T-helper 1 cell treated with Interleukin-12 subunit alpha and Interleukin-12 subunit beta and Interleukin-4 antibody, amounts not matched to agents 30 ng/mL and 1 ng/mL, for 36 hours (primary cell): ENCODE data around the gene STS. TPM values are rescaled to one million over a fixed set of nuclear protein-coding genes. Genes with fewer than 3 reads are reported as not detected.
"Not testable (repeated sequence)": the region's sequence is repeated elsewhere in the genome, so short reads cannot be mapped to it uniquely, and the experiment has no call there.

ENCODE experiments used
- intact Hi-C: fragments of 100-400 bp; cut with micrococcal nuclease; formaldehyde crosslinking; loops from one replicate; pipeline ENCODE4 v1.15.1; 2024
- total RNA-seq: library from RNA; stranded (reverse); gene quantifications from 2 replicates; pipeline ENCODE4 v1.2.3, GENCODE V29; 2022

Gene STS
- total RNA-seq, 1 donor from 2014 or later = 2.0 TPM

DNA sequence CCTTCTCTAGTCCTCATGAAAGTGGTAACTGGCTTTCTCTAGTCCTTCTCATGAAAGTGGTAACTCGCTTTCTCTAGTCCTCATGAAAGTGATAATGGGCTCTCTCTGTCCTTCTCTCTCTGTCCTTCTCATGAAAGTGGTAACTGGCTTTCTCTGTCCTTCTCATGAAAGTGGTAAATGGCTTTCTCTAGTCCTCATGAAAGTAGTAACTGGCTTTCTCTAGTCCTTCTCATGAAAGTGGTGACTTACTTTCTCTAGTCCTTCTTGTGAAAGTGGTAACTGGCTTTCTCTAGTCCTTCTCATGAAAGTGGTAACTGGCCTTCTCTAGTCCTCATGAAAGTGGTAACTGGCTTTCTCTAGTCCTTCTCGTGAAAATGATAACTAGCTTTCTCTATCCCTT lies 31.3 kb downstream of the STS start:
- intact Hi-C loops = not testable (repeated sequence)

DNA sequence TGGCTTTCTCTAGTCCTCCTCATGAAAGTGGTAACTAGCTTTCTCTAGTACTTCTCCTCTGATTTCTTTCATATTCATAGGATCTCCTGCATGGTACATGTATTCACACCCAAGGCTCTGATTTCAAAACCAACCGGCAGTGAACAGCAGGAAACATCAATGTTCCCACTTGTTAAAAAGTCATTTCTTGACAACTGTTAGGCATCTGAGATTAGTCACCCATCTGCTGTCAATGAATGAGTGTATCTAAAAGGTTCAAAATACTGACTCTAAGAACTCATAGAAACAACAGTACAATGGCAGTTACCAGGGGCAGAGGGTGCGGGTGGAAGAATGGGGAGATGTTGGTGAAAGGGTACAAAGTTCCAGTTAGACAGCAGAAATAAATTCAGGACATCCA lies 31.9 kb downstream of the STS start:
- intact Hi-C loops = no loop called here

DNA sequence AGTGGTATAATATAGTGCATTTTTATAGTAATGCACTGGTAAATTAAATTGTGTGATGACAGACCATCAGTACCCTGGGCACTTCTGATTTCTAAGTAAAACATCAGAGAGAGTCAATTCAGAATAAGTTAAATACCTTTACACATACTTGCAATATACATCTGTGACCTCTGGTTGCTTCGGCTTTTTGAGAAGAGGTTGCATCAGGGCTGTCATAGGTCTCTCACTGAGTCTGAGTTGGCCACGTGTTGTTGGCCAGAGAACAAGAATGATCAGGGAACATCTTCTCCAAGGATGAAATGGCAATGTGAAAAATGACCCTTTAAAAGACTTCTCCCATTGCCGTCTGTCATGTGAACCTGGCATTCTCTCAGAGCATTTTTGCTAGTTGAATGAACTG lies 37.3 kb downstream of the STS start:
- intact Hi-C loops = no loop called here

DNA sequence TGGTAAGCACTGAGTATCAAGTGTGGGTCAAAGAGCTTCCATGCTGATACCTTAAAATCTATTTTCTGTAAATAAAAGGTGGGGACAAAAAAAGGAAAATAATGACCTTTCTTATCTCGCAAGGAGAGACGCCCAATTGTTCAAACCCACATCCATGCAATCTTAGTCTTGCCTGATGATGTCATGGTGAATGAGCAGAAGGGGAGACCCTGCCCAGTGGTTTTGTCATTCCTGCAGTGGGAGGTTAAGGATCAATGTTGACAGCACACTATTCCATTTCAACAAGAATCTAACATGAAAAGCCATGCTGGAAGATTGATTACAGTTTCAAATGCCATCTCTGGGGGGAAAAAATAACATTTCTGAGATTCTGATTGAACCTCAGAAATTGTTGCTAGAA lies 41.2 kb downstream of the STS start:
- intact Hi-C loops = no loop called here

DNA sequence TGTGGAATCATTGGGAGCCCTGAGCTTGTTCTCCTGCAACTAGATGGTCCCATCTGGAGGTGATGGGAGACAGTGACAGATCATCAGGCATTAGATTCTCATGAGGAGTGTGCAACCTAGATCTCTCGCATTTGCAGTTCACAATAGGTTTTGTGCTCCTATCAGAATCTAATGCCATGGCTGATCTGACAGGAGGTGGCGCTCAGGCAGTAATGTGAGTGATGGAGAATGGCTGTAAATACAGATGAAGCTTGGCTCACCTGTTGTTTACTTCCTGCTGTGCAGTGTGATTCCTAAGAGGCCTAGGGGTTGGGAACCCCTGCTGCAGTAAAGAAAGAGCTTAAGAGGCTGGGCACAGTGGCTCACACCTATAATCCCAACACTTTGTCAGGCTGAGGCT lies 42.6 kb downstream of the STS start:
- intact Hi-C loops = no loop called here

DNA sequence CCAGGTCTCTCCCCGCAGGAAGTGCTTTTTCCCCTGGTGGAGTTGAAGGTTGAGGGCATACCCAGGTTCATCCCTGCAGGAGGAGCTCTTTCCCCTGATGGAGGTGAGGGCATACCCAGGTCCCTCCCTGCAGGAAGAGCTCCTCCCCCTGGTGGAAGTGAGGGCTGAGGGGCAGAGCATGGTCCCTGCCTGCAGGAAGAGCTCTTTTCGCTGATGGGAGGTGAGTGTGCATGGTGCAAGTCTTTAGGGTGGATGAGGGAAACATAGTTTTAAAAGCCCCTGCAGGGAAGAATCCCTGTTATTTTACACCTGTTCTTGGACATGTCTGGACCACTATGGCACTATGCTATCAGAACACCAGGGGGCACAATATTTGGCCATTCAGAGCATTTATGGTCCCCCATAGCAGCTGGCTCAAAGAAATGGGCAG lies 44.2 kb downstream of the STS start:
- intact Hi-C loops = no loop called here

DNA sequence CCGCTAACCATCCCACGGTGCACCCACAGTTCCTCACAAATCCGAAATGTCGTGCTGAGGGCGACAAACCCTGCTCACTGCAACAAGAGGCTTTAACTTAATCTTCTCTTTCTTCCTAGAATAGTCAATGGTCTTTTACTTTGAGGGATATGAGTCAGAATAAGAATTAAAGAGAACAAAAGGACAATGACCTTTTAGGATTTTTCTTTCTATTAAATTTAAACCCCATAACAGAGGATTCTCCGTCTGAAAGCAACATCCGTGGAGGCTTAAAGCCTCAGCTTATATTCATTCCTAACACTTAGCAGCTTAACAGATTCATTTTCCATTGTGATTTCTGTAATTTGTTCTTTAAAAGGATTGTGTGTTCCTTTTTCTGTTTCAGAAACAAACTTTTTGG lies 45.4 kb downstream of the STS start:
- intact Hi-C loops = no loop called here

DNA sequence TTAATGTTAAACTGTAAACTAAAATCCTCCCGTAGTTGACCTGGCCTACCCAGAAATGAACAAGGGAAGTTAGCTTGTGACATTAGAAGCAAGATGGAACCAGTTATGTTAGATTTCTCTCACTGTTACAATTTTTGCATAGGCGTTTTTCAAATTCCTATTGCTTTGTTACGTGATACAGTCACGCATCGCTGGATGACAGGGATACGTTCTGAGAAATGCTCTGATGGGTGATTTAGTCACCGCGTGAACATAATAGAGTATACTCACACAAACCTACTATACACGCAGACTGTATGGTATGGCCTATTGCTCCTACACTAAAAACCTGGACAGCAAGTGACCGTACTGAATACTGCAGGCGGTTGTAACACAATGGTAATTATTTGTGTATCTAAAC lies 47.1 kb downstream of the STS start:
- intact Hi-C loops = no loop called here

Other genes with a start within 250 kb of the STS start
- 17.2 and 17.5 TPM in 2 replicates for gene PUDP, start 441 bp downstream of the STS start, total RNA-seq